Mucosa of stomach (tissue), 1 donor: ENCODE measurements around the gene LRRC4C.
"Not testable (repeated sequence)": the region's sequence is repeated elsewhere in the genome, so short reads cannot be mapped to it uniquely, and the experiment has no call there.

ENCODE experiments used
- H3K27me3 ChIP-seq: one replicate; pipeline ENCODE4 v1.7.0; 2013; ENCODE audit warnings: mild to moderate bottlenecking, low read length; ENCODE audit not compliant: control insufficient read depth, insufficient read depth
- H3K36me3 ChIP-seq: one replicate; pipeline ENCODE4 v1.7.0; 2013; ENCODE audit warnings: low read length; ENCODE audit not compliant: control insufficient read depth, insufficient read depth
- H3K4me1 ChIP-seq: one replicate; pipeline ENCODE4 v1.7.0; 2013; ENCODE audit warnings: mild to moderate bottlenecking, low read length; ENCODE audit not compliant: control insufficient read depth, insufficient read depth
- H3K4me3 ChIP-seq: one replicate; pipeline ENCODE4 v1.7.0; 2013; ENCODE audit warnings: low read length
- H3K9ac ChIP-seq: one replicate; pipeline ENCODE4 v1.7.0; 2013; ENCODE audit warnings: mild to moderate bottlenecking, low read length, moderate library complexity
- H3K9me3 ChIP-seq: one replicate; pipeline ENCODE4 v1.7.0; 2013; ENCODE audit warnings: mild to moderate bottlenecking, low read length, moderate library complexity; ENCODE audit not compliant: control insufficient read depth
- donor health status: Pancreatic carcinoma.

LRRC4C gene

DNA sequence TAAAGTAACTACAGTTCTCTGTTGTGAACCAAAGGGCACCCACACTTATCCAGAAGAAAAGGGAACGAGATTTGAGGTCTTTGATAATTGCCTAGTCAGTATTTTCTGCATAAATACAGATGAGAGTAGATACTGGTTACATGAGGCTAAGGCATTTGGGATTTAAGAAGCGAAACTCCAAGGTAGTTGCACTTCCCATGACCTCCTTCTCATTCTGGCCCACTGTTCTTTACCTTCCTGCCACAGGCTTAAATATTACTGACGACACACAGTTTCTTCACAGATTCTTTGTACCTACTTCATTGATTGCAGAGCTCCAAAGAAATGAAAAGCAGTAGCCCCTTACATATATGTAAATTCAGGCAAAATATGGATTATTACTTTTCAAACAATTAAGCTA is 915.3 kb downstream of the LRRC4C start:
- no peak overlapping the region for H3K9ac ChIP-seq
- H3K36me3 ChIP-seq, result no peaks in the 10 kb centered on the region
- H3K4me3 ChIP-seq, result no peak overlapping the region
- no peaks in the 10 kb centered on the region for H3K9me3 ChIP-seq
- H3K4me1 ChIP-seq, result no peaks in the 10 kb centered on the region
- H3K27me3 ChIP-seq, result no peaks in the 10 kb centered on the region

DNA sequence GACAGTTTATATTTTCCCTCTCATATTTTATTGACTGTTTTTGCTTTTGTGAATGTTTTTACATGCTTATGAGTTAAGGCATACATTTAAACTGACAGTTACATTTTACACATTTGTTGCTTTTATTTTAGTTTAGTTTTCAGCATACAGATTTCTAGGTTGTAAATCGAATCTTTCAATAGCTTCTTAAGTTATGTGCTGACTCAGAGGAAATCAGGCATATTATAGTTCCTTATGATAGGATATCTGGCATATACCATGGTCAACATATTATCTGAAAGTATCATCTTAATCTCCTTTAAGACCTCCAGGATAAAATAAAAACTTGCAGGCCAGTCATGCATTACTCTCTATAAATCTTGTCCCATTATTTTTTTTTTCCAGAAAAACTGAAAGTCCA is 916.6 kb downstream of the LRRC4C start:
- Histone ChIP-seq H3K4me1 (no peaks in the 10 kb centered on the region), H3K36me3 (no peaks in the 10 kb centered on the region), H3K27me3 (no peaks in the 10 kb centered on the region), H3K9me3 (no peaks in the 10 kb centered on the region), H3K4me3 (no peak overlapping the region), H3K9ac (no peak overlapping the region)

DNA sequence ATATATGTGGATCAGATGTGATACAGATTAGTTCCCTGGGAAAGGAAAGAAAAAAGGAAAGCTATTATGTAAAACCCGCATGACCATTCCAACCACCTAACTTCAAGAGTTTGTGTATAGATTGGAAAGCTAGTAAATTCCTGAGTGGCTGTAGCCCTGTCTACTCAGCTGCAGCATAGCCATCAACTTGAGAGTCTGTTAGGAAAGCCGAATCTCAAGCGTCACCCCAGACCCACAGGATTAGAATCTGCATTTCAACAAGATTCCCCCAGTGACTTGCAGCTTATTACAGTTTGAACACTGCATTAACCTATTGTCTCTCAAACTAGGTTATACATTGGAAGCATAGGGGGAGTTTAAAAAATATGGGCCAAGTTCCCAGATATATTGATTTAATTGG is 921.7 kb downstream of the LRRC4C start:
- Histone ChIP-seq H3K9me3 (no peaks in the 10 kb centered on the region), H3K27me3 (no peaks in the 10 kb centered on the region), H3K4me3 (no peak overlapping the region)

DNA sequence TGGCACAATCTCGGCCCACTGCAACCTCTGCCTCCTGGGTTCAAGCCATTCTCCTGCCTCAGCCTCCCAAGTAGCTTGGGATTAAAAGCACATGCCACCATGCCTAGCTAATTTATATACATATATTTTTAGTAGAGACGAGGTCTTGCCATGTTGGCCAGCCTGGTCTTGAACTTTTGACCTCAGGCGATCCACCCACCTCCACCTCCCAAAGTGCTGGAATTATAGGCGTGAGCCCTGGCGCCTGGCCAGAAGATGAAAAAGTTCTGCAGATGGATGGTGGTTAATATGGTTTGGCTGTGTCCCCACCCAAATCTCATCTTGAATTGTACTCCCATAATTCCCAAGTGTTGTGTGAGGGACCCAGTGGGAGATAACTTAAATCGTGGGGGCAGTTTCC is 937.4 kb downstream of the LRRC4C start:
- not testable (repeated sequence) for H3K36me3 ChIP-seq, H3K27me3 ChIP-seq, H3K4me1 ChIP-seq, H3K9ac ChIP-seq, H3K4me3 ChIP-seq, H3K9me3 ChIP-seq

More for the DNA sequence above, 921.7 kb downstream of the LRRC4C start:
- Histone ChIP-seq H3K36me3 (no peaks in the 10 kb centered on the region), H3K4me1 (no peaks in the 10 kb centered on the region), H3K9ac (no peak overlapping the region)

DNA sequence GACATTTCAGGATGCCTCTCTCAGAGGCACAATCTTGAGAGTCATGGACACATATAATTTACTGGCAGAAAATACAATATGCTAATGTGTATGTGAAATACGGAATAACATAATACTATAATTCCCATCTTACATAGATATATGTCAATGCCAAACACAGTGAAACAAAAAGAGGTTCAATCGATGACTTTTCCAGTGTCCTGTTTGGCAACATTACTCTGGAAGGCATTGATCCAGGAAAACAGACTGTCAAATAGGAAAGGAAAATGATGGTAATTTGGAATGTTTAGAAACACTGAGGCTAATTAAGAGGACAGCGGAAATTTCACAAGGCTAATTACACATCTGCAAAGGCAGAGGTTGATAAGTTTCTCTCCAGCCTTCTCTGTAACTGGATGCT is 942.3 kb downstream of the LRRC4C start:
- H3K9ac ChIP-seq, result no peak overlapping the region
- H3K9me3 ChIP-seq, result no peaks in the 10 kb centered on the region
- no peaks in the 10 kb centered on the region for H3K27me3 ChIP-seq
- H3K36me3 ChIP-seq, result no peaks in the 10 kb centered on the region
- no peak overlapping the region for H3K4me3 ChIP-seq
- H3K4me1 ChIP-seq, result no peaks in the 10 kb centered on the region

DNA sequence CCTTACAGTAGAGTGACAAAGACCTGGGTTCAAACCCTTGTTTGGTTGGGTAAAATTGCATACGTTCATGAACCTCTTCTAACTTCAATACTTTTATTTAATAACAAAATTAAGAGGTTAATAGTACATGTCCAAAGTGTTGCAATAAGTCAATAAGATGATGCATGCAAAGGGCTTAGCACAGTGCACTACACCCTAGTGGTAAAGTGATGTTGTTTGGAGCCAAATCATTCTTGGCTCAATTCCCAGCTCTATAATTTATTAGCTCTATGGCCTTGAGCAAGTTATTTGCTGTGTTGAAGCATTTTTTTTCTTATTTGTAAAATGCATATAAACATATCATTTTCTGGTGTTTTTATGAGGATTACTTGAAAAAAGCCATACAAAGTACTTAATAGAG is 945.3 kb downstream of the LRRC4C start:
- H3K36me3 ChIP-seq, result no peaks in the 10 kb centered on the region
- no peaks in the 10 kb centered on the region for H3K27me3 ChIP-seq

DNA sequence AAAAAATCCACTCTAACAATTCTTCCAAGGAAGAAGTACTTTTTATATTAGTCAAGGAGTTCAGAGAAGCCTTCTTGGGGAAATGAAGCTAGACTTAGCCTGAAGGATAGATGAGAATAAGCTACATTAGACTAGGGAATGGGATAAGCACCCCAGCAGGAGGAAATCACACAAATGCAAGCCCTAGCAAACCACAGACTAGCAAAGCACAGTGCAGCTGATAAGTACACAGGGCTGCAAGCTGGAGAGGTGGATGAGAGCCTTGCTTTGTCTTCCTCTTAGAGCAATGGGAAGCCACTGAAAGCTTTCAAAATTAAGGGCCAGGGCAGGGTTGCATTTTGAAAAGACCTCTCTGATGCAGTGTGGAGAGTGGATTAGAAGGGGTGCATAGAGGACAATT is 946.2 kb downstream of the LRRC4C start:
- no peak overlapping the region for H3K9ac ChIP-seq
- no peaks in the 10 kb centered on the region for H3K9me3 ChIP-seq
- no peak overlapping the region for H3K4me3 ChIP-seq
- H3K36me3 ChIP-seq, result no peaks in the 10 kb centered on the region
- H3K27me3 ChIP-seq, result no peaks in the 10 kb centered on the region
- no peaks in the 10 kb centered on the region for H3K4me1 ChIP-seq

More for the DNA sequence above, 945.3 kb downstream of the LRRC4C start:
- Histone ChIP-seq H3K9ac (no peak overlapping the region), H3K4me1 (no peaks in the 10 kb centered on the region), H3K9me3 (no peaks in the 10 kb centered on the region), H3K4me3 (no peak overlapping the region)

DNA sequence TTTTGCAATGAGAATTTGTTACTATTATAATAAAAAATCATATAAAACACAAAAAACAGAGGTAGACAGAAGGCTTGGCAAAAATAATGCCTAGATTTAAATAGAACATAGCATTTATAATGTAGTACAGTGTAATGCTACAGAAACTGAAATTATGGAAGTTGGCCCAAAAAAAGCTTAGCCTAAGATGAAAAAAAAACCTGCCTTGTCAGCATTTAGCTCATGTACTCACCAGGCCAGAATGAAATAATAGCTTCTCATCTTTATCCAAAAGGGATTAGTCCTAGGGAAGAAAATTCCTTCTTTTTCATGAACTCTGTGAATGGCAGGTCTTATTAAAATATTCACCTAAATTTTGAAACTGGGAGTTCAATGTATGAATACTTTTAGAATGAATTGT is 951.1 kb downstream of the LRRC4C start:
- Histone ChIP-seq H3K4me3 (no peak overlapping the region), H3K36me3 (no peaks in the 10 kb centered on the region), H3K9ac (no peak overlapping the region), H3K9me3 (no peaks in the 10 kb centered on the region), H3K27me3 (no peaks in the 10 kb centered on the region), H3K4me1 (no peaks in the 10 kb centered on the region)

DNA sequence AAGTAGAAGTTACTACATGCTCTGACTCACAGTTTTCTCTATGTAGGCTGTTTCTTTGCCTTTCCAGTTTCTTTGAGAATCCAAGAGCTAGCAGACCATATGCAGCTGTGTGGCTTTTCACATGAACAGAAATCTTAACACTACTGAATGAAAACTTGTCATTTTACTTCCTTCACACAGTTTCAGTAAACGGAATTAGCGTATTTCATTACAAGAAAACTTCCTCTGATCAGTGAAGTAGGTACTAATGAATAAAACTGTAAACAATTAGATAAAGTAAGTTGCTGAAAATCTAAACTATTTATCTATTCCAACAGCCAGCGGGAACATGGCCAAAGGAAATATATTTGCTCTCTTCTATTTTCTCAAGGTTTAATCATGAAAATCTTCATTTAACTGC is 953.2 kb downstream of the LRRC4C start:
- Histone ChIP-seq H3K9me3 (no peaks in the 10 kb centered on the region), H3K36me3 (no peaks in the 10 kb centered on the region), H3K9ac (no peak overlapping the region)

DNA sequence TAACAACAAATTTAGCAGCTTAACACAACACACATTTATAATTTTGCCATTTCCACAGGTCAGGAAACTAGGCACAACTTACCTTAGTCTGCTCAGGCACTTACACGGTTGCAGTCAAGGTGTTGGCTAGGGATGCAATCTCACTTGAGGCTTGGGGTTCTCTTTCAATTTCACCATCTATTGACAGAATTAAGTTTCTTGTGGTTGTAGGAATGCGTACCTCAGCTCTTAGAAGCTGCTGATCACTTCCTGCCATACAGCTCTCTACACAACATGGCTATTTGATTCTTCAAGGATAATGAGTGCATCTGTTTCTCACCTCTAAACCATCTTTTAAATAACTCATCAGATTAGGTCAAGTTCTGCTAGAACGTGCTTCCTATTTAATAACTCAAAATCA is 968.1 kb downstream of the LRRC4C start:
- Histone ChIP-seq H3K4me3 (no peak overlapping the region), H3K9me3 (no peaks in the 10 kb centered on the region), H3K27me3 (no peaks in the 10 kb centered on the region), H3K9ac (no peak overlapping the region), H3K4me1 (no peaks in the 10 kb centered on the region), H3K36me3 (no peaks in the 10 kb centered on the region)

More for the DNA sequence above, 953.2 kb downstream of the LRRC4C start:
- no peaks in the 10 kb centered on the region for H3K27me3 ChIP-seq
- no peaks in the 10 kb centered on the region for H3K4me1 ChIP-seq
- no peak overlapping the region for H3K4me3 ChIP-seq

DNA sequence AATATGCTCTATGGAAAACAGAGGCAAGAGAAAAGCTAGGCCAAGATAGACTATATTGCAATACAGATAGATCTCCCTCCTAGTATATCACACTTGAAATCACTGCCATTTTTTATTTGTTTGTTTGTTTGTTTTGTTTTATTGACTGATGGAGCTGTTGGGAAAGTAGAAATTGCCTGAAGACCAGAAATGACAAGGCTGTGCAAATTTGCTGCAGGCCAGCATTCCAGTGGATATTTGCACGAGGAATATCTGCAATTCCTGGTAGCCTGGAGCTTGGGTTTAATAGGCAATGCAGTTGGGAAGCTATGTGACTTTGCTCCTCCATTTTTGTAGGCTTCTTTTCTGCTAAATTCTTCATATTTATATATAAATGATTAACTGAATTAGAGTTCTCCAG is 991.7 kb downstream of the LRRC4C start:
- H3K9me3 ChIP-seq, result no peaks in the 10 kb centered on the region
- H3K27me3 ChIP-seq, result no peaks in the 10 kb centered on the region
- no peaks in the 10 kb centered on the region for H3K36me3 ChIP-seq
- no peak overlapping the region for H3K4me3 ChIP-seq
- H3K9ac ChIP-seq, result no peak overlapping the region
- H3K4me1 ChIP-seq, result no peaks in the 10 kb centered on the region

DNA sequence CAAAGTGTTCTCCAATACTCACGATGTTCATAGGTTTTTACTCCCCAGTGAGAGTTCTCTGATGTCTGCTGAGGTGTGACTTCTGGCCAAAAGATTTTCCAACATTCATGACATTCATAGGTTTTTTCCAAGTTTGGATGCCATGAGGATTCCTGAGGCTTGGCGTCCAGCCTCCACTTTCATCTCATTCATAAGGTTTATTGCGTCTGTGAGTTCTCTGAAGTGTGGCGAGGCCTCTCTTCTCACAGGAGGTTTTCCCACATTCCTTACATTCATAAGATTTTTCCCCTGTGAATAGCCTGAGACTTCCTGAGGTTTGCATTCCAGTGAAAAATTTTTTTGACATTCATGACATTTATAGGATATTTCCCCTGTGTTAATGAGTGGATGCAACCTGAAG is 1014.1 kb downstream of the LRRC4C start:
- no peak overlapping the region for H3K9ac ChIP-seq
- no peaks in the 10 kb centered on the region for H3K27me3 ChIP-seq
- no peaks in the 10 kb centered on the region for H3K9me3 ChIP-seq
- H3K4me3 ChIP-seq, result no peak overlapping the region
- H3K4me1 ChIP-seq, result no peaks in the 10 kb centered on the region
- H3K36me3 ChIP-seq, result no peaks in the 10 kb centered on the region

DNA sequence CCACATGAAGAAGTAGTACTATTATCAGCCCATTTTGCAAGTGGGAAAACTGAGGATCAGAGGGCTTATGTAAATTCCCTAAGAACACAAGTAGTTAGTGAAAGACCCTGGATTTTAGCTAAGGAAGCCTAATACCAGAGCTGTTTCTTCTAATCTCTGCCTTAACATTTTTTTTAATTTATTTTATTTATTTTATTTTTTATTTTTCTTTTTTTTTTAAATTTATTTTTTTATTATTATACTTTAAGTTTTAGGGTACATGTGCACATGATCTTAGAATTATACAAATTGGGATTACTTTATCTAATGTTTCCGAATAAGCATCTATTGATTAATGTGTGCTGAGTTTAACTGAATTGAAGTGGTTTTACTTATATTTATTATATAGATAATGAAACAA is 1015.3 kb downstream of the LRRC4C start:
- Histone ChIP-seq H3K9me3 (no peaks in the 10 kb centered on the region), H3K27me3 (no peaks in the 10 kb centered on the region), H3K9ac (no peak overlapping the region), H3K36me3 (no peaks in the 10 kb centered on the region), H3K4me1 (no peaks in the 10 kb centered on the region), H3K4me3 (no peak overlapping the region)
